CMK (cell line): ENCODE data around the gene MPRIP.
"Not testable (repeated sequence)": the region's sequence is repeated elsewhere in the genome, so short reads cannot be mapped to it uniquely, and the experiment has no call there.

Source experiments
- DNase-seq: peaks from one replicate; pipeline ENCODE4 v3.0.0-alpha.2; 2010; ENCODE audit warnings: low read depth

MPRIP gene

DNA sequence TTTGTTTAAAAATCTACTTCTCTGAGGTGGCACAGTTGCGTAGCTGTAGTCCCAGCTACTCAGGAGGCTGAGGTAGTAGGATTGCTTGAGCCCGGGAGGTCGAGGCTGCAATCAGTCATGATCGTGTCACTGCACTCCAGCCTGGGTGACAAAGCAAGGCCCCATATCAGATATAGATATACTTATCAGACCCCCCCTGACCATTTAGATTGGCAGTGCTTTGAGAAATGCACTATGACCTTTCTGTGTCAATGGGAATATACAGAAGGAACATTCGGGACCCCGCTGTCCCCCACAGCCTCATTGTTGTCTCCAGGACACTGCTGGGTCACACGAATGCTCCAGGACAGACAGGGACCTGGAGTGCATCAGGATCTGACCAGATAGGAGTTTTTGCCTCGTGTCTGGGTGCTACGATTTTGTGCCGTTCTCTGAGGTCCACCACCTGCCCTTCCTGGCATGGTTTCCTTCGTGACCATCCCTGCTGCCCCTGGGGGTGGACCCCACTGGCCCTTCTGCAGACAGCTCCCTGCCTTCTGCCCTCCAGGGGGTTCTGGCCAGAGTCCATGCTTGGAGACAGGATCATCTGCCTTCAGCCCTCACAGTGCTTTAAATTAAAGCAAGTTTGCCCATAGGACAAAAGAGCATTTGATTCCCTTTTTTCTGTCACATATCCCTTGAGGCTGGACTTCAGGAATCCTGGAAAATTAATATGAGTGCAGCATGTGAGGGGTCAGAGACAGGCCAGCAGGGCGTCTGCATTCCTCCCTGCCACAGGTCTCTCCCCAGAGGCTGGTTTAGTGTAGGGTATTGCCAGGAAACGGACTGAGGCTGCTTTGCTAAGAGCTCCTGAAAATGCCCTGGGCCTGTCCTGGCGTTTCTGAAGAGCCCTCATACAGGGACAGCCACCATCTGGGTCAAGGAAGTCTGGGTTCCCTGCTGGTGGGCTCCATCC is 144.6 kb downstream of the MPRIP start:
- no peak for DNase-seq

DNA sequence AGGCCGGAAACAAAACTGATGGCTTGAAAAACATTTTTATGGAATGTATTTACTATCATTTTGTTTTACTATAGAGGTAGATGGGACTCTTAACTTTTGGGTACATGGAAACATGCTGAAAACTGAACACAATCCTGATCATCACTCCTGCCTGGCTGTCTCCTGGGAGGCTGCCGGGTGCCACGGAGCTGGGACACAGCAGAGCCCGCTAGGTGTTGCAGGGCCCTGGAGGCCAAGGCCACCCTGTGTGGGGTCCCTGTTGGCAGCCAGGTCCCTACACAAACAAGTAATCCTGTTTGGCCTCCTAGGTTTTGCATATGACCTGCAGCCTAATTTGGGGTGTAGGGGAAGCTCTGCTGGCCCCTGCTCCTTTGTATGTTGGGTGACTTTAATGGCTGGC is 146.3 kb downstream of the MPRIP start:
- no peak for DNase-seq

DNA sequence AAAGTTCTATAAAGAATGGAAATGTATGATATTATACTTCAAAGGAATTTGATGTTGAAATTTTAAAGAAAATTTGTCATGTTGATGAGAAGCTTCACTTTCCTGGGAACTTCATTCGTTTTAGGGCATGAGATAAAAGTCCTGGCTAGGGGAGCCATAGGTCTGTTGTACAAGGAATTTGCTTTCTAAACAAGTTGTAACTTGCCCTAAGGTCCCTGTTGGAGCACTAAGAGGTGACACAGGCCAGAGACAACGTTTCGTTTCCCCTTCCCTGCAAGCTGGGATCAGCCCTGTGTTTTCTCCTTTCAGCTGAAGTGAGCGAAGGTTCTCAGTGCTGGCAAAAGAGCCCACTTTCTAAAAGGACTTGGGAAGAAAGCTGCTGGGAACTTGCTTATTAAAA is 147.3 kb downstream of the MPRIP start:
- DNase-seq = no peak

DNA sequence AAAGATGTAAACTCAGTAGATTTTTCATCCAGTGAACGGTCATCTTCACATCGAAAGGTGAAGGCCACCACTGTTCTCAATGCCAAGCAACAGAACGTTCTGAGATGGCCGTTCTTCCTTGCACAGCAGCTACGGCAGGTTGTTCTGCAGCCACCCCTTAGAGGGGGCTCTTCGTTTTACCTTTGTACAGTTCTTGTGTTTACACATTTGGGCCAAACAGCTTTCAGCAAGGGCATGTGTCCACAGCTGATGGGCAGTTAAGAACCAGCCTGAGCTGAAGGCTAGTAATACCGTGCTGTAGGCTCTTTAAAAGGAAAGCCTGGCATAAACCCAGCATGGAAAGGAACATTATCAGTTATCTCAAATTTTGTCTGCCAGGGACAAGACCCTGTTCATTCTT is 147.9 kb downstream of the MPRIP start:
- DNase-seq = no peak

DNA sequence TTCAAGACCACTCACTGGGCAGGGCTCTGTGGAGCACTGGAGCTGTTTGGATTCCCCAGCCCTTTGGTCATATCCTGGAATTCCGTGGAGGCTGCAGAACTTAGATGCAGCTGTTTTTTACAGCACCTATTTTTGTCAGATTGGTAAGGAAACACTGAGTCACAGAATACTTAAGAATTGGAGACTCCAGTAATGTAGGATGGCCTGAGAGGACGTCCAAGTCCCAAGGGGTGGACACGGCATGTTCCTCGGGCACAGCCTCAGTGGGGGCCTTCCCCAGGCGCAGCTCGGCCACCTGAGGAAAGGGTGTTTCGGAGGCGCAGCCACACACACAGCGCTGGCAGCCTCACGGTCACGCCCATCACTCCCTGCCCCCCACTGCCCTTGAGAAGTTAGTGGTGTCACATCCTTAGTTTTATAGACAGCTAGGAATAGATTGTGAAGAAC is 149.1 kb downstream of the MPRIP start:
- DNase-seq = no peak

DNA sequence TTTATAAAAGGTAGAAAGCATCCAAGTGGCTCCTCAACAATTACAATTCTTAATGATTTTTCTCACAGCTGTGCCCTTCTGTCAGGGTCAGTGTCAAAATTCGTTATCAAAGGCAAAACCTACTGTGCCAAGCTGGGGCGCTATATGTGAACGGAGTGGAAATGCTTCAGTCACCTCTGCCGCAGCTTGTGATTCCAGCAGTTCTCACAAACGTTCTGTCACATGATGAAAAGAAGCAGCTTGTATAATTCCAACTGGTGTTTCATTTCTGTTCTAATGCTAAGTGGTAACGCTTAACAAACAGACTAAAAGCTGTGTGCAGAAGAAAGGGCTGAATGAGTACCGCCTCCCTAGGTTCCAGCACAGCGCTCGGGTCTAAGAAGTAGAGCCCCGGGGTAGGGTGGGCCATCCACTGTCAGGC is 149.7 kb downstream of the MPRIP start:
- no peak for DNase-seq

DNA sequence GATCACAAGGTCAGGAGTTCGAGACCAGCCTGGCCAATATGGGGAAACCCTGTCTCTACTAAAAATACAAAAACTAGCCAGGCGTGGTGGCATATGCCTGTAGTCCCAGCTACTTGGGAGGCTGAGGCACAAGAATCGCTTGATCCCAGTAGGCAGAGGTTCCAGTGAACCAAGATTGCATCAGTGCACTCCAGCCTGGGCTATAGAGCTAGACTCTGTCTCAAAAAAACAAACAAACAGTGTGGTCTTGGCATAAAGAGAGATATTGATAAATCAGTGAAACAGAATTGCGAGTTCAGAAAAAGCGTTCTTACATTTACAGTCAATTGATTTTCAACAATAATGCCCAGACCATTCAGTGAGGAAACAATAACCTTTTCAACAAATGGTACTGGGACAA is 153.2 kb downstream of the MPRIP start:
- not testable (repeated sequence) for DNase-seq

DNA sequence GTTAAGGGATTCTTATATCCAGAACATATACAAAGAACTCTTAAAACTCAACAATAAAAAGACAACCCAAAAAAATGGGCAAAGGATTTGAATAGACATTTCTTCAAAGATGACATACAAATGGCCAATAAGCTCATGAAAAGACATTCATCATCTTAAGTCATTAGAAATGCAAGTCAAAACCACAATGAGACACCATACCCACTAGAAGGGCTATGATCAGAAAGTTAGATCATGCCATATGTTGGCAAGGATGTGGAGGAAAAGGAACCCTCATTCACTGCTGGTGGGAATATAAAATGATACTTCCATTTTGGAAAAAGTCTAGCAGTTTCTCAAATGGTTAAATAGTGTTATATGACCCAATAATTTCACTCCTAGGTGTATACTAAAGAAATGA is 154.5 kb downstream of the MPRIP start:
- no peak for DNase-seq

DNA sequence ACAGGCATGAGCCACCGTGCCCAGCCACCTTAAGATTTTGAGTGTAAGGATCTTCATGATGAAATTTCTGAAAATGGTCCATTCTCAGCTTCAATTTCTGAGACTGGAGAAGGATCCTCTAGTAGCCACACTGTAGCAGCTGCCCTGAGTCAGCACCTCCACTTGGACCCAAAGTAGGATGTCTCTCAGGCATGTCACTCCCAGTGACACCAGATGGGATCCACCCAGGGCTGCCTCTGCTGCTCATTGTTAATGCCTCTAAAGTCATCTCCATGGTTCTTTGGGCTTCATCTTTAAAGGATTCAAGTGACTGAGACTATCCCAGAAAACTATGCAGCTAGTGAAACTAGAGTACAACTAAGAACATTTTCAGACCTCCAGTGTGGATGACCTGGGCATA is 156.0 kb downstream of the MPRIP start:
- no peak for DNase-seq

DNA sequence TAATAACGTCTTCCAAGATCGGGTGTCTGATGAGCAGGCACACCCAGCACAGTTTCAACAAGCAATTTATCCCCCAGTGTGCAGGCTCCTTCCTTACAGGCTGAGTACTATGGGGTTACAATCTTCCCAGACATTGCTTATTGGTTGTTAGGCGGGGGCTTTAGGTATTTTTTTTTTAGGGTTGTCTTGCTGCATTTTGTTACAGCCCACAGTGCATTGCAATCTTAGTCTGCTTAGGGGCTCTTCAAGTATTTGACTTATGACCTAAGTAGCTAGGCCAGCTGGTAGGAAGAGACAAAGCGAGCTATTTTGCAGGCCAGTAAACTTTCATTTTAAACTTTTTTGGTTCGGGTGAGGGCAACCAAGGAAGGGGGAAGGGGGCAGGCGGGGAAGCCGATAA is 158.1 kb downstream of the MPRIP start:
- DNase-seq = no peak

DNA sequence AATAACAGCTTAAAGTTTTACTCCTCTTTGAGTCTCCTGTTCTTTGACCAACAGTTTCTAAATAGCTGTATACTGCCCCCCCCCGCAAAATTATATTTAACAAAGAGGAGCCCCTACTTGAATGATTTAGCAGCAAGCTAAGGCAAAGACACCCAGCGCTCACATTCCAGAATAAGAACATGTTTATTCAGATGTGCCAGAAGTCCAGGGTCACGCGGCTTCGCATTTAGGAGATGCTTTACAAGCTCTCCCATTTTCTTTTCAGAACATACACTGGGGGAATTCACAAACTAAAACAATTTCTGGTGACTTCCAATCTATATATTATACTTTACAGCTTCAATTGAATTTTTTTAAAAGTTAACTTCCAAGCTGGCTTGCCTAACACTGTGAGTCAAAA is 158.6 kb downstream of the MPRIP start:
- no peak for DNase-seq

DNA sequence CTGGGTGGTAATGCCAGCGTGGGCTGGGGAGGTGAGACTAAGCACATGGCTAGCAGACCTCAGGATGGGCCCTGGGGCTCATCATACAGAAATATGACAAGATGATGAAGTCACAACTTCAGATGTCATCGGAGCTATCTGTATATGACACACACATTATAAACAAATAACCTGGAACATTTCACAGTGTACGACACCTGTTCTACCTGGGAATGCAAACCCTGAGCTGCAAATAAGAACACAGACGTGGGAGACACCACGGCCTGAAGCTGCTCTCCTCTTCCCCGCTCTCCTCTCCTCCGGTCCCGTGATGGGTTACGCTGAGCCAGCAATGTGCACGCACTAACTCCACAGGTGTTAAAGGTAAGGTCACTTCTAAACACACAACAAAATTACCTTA is 159.0 kb downstream of the MPRIP start:
- no peak for DNase-seq

DNA sequence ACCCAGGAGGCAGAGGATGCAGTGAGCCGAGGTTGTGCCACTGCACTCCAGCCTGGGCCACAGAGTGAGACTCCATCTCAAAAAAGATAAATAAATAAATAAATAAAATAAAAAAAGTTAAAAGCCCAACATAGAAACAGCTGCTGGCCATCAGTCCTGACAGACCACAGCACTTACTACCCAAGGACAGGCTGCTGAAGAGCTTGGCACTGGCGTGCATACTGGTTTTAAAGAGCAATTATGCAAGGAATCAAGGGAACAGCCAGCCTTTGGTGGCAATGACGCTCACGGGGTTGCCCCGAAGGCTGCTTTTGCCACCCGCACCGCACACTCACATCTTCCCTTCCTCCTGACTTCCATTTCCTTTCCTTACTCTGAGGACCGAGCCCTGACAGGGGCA is 159.7 kb downstream of the MPRIP start:
- no peak for DNase-seq

DNA sequence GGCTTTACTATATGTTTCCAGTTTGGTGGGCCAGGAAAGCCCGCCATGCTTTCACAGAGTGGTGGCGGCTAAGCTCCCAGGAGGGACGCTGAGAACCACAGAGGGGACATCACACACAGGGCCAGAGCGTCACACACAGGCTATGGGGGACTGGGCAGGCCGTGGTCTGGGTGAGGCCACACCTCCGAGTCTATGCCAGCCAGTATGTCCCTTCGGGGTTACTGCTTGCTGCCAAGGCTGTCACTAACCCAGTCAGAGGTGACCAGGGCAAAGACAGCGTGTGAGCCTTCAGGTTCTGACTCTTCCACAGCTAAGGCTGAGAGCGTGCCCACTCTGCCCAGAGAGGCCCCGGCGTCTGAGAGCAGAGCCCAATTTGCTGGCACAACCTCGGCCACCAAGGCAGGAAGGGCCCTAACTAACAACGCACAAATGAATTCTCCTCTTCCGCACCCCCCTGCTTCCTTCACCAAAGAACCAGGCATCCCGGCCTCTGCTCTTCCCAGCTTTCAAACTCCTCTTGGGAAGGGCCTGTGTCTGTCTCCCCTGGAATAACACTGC is 161.0 kb downstream of the MPRIP start:
- no peak for DNase-seq

DNA sequence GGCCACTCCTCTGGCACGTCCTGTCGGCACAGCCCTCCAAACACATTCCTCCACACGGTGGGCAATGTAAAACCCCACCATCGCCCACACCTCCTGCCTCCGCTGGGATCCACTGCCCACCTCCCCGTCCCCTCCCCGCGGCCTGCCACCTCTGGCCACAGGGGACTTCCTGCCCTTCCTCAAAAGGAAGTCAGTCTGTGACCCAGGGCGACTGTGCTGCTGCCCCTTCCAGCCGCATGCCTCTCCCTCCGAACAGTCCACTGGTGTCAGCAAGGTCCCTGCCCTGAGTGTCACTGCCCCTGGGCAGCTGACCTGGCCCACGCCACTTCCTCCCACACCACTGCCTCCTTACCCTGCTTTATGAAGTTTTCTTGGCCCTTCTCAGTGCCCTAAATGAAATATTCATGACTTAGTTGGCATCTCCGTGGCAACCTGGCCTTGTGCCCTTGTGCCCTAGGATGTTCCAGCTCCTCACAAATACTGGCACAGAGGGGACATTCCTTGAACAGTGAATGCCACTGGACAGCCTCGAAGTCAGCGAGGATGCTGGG is 161.9 kb downstream of the MPRIP start:
- DNase-seq = no peak

DNA sequence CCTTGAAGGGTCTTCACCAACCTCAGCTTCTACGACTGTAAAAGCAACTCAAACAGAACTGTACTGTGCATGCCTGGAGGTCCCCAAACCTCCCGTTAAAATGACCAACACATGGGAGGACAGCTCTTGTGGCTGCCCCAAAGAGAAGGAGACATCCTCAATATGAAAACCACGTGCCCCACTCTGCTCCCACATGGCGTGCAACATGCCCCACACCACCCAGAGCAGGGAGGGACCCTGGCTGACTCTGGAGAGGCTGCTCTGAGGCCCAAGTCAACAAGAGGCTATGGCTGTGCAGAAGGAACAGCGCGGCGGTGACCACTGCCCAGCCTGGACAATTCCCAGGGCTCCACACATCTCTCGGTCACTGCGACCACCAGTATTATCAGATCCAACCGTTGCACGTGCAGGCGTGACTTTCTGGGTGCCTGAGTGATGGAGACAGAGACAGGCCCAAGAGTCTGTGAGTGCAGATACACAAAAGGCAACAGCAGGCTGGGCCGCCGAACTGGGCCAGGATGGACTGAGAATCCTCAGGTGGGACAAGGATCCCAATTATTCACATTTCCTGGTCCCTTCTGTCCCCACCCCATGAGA is 162.5 kb downstream of the MPRIP start:
- DNase-seq = no peak

DNA sequence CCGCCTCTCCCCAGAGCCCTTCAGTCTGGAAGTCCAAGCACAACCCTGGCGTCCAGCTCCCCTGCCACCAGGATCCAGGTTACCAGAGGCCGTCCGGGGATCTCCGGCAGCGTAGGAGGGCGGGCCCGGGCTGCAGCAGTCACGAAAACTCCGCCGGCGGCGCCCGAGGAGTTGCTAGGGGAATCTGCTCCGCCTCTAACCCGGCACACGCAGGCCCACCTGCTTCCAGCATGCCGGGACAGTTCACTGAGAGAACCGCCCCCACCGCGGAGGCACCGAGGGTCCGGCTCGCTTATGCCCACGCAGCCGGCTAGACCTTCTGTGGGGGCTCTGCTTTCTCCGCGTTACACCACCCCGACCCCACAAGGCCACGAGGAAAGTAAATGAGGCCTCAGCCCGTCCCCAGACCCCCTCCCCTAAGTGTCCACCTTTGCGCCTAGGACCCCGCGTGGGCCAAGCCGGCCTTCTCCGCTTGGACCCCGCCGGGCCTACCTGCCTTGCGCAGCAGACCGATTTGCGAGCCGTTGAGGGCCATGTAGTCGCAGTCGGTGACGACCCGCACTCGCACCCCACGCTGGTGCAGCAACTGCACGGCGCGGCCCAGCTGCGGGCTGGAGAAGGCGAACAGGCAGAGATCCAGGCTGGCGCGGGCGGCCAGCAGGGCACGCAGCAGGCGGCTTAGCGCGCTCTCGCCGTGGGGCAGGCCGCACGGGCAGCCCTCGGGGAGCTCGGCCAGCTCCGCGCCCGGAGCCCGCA is 163.3 kb downstream of the MPRIP start:
- peak; percentile 32 for DNase-seq

DNA sequence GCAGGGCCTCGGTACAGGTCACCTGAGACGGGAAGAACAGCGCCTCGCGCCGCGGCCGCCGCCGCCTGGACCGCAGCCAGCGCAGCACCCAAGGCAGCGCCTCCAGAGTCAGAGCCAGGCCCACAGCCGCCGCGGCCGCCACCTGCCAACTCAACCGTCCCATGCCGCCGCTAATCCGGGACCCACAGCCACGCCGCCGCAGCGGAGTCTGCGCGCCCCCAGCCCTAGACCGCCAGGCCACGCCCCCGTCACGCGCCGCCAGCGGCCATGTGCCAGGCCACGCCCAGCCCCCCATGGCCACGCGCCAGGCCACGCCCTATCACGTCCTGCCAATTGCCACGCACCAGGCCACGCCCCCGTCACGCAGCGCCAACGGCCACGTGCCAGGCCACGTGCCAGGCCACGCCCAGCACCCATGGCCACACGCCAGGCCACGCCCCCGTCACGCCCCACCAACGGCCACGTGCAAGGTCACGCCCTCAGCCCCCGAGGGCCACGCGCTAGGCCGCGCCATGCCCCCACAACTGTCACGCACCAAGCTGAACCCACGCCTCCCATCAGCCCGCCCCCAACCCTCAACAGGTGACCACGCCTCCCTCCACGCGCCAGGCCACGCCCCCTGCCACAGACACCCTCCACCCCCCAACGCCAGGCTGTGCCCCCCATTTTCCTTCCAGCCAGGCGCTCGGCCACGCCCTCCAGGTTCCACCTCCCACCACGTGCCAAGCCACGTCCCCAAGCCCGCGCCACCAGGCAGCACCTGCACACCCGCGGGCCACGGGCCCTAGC is 164.1 kb downstream of the MPRIP start, which contains the start of gene PLD6:
TSS of gene PLD6 (minus strand) at position 210 of the 789 bp plus-strand sequence. CDS start at position 163, 47 bp downstream.
- peak; percentile 89 for DNase-seq

DNA sequence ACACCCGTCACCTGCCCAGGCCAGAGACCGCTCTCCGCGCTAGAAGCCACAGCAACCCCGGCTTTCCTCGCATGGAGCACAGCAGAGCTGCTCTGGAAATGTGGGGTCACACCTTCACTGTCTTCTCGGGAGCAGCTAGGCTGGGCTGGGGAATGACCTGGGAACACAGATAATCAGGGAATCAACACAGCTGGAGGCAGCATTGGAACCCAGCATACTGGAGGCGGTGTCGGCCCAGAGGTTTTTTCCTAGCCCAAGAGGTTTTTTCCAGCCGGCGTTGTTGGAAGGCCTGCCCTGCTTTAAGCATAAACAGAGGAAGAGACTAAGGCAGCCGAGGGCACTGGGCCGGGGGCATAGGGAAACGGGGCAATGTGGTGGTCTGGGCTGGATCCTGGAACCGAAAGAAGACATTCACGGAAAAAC is 164.7 kb downstream of the MPRIP start:
- DNase-seq = no peak

DNA sequence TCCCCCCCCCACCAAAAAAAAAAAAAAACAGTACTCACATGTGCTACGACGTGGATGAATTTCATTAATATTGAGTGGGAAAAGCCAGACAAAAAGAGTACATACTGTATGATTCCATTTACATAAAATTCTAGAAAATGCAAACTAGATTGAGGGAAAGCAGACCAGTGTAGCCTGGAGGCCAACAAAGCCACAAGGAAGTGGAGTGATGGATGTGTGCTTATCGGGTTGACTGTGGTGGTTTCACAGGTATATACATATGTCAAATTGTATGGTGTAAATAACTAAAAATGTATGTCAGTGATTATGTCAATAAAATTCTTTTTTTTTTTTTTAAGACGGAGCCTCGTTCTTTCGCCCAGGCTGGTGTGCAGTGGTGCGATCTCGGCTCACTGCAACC is 165.7 kb downstream of the MPRIP start:
- DNase-seq = no peak

DNA sequence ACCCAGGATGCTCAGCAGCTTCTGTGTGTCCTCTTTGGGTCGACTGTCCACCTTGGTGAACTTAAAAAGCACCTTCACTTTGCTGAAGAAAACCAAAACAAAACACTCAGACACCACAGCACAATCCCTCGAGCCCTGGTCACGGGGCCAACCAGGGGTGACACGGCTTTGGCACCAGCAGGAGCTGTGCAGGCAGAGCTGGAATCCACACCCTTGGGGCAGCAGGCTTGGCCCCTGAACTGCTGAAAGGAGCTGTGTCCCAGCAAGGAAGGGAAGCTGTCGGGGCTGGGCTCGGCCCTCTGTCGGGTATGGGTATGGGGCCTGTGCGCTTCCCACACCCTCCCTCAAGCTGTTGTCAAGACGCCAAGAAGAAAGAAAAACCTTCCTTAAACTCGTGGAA is 171.5 kb downstream of the MPRIP start:
- DNase-seq = no peak
